HepG2 (cell line): Measurements from ENCODE around the gene APOA1. TPM values are rescaled to one million over a fixed set of nuclear protein-coding genes. Genes with fewer than 3 reads are reported as not detected.
A peak's percentile ranks its signal among the peaks of the same experiment; 100 is the strongest.

ENCODE experiments used
- BCLAF1 ChIP-seq: fragments of 450-650 bp; IDR thresholded peaks from 2 replicates; pipeline ENCODE4 v1.6.1; 2017; ENCODE audit warnings: mild to moderate bottlenecking
- BRCA1 ChIP-seq: sonication (generic); formaldehyde crosslinking; IDR thresholded peaks from 2 replicates; pipeline ENCODE4 v1.4.0; 2020; ENCODE audit warnings: missing genetic modification reagents
- CC2D1A ChIP-seq: sonication (generic); formaldehyde crosslinking; IDR thresholded peaks from 2 replicates; pipeline ENCODE4 v1.8.1; 2023; ENCODE audit warnings: mild to moderate bottlenecking, missing genetic modification reagents
- CHD4 ChIP-seq: fragments of 200-600 bp; sonication (generic); IDR thresholded peaks from 2 replicates; pipeline ENCODE4 v1.7.0; 2017; ENCODE audit warnings: mild to moderate bottlenecking, low read length, borderline replicate concordance
- HOXD1 ChIP-seq: sonication (generic); formaldehyde crosslinking; IDR thresholded peaks from 2 replicates; pipeline ENCODE4 v1.5.0; 2020; ENCODE audit warnings: missing genetic modification reagents
- IRF2 ChIP-seq: IDR thresholded peaks from 2 replicates; pipeline ENCODE4 v1.6.1; 2018; ENCODE audit warnings: missing genetic modification reagents, missing compliant biosample characterization
- MATR3 ChIP-seq: sonication (generic); formaldehyde crosslinking; IDR thresholded peaks from 2 replicates; pipeline ENCODE4 v1.4.0; 2020; ENCODE audit warnings: missing genetic modification reagents
- MLLT10 ChIP-seq: sonication (generic); formaldehyde crosslinking; IDR thresholded peaks from 2 replicates; pipeline ENCODE4 v1.4.0; 2020; ENCODE audit warnings: missing genetic modification reagents
- MYC ChIP-seq: sonication (generic); formaldehyde crosslinking; IDR thresholded peaks from 2 replicates; pipeline ENCODE4 v1.9.0; 2021; ENCODE audit warnings: missing genetic modification reagents, borderline replicate concordance
- POLR2A ChIP-seq, 2 experiments: IDR thresholded peaks; 2 replicates each; pipeline ENCODE4 v1.6.1; 2011; ENCODE audit warnings: low read depth in 2 of 2, low read length in 2 of 2, mild to moderate bottlenecking in 1 of 2, moderate library complexity in 1 of 2; ENCODE audit not compliant: insufficient read depth in 1 of 2
- SIX1 ChIP-seq: sonication (generic); formaldehyde crosslinking; IDR thresholded peaks from 2 replicates; pipeline ENCODE4 v1.4.0; 2020; ENCODE audit warnings: missing genetic modification reagents, borderline replicate concordance
- SKI ChIP-seq: fragments of 450-650 bp; IDR thresholded peaks from one replicate; pipeline ENCODE4 v1.6.1; 2018; ENCODE audit warnings: mild to moderate bottlenecking; ENCODE audit not compliant: partially characterized antibody
- SYNCRIP ChIP-seq: fragments of 200-400 bp; formaldehyde crosslinking; IDR thresholded peaks from 2 replicates; pipeline ENCODE4 v1.6.1; 2018; ENCODE audit warnings: mild to moderate bottlenecking, low read depth, low read length; ENCODE audit not compliant: insufficient read depth
- ZNF263 ChIP-seq: sonication (generic); formaldehyde crosslinking; IDR thresholded peaks from 2 replicates; pipeline ENCODE4 v1.4.0; 2020; ENCODE audit warnings: missing genetic modification reagents
- ZNF343 ChIP-seq: sonication (generic); formaldehyde crosslinking; IDR thresholded peaks from 2 replicates; pipeline ENCODE4 v1.4.0; 2020; ENCODE audit warnings: mild to moderate bottlenecking, missing genetic modification reagents
- ZNF674 ChIP-seq: sonication (generic); formaldehyde crosslinking; IDR thresholded peaks from 2 replicates; pipeline ENCODE4 v1.5.0; 2020; ENCODE audit warnings: low read depth, mild to moderate bottlenecking, missing genetic modification reagents
- ZNF710 ChIP-seq: sonication (generic); formaldehyde crosslinking; IDR thresholded peaks from 2 replicates; pipeline ENCODE4 v1.5.0; 2020; ENCODE audit warnings: mild to moderate bottlenecking, missing genetic modification reagents, borderline replicate concordance
- polyA plus RNA-seq, 8 experiments: library from polyadenylated mRNA; depleted of rRNA in 3 of 8; stranded (reverse) in 7 of 8; unstranded in 1 of 8; fragments of >200 nt; fragmentation: Illumina TruSeq in 4 of 8; extraction: Trizol in 4 of 8; gene quantifications; 2 replicates each; pipeline versions ENCODE4 v1.2.1 to v1.2.3, GENCODE V29; 2011 to 2016; ENCODE audit warnings: low read depth in 4 of 8, missing spikeins in 1 of 8, mixed read lengths in 1 of 8; ENCODE audit not compliant: insufficient read depth in 1 of 8
- total RNA-seq, 5 experiments: library from RNA; depleted of rRNA; stranded (reverse); fragments of >200 nt; fragmentation: Illumina TruSeq; extraction: Trizol; gene quantifications; 2 replicates each; pipeline ENCODE4 v1.2.3, GENCODE V29; 2016; ENCODE audit warnings: low read depth in 1 of 5
- TF ChIP-seq, protein P1 (sequence below): sonication (generic); formaldehyde crosslinking; IDR thresholded peaks from 2 replicates; pipeline ENCODE4 v1.5.1; 2020; ENCODE audit warnings: missing genetic modification reagents, mild to moderate bottlenecking, borderline replicate concordance
- TF ChIP-seq, protein P2 (sequence below): IDR thresholded peaks from 2 replicates; pipeline ENCODE4 v1.6.1; 2016; ENCODE audit warnings: mild to moderate bottlenecking
- TF ChIP-seq, protein P3 (sequence below): sonication (generic); formaldehyde crosslinking; IDR thresholded peaks from 2 replicates; pipeline ENCODE4 v1.8.1; 2023; ENCODE audit warnings: mild to moderate bottlenecking, moderate library complexity, missing genetic modification reagents

The APOA1 gene
- total and polyA plus RNA-seq, 2 of the 13 experiments (the other 11 are each of a cell fraction or from before 2014, with no cell fraction given): 1,973 to 5,485 TPM

DNA sequence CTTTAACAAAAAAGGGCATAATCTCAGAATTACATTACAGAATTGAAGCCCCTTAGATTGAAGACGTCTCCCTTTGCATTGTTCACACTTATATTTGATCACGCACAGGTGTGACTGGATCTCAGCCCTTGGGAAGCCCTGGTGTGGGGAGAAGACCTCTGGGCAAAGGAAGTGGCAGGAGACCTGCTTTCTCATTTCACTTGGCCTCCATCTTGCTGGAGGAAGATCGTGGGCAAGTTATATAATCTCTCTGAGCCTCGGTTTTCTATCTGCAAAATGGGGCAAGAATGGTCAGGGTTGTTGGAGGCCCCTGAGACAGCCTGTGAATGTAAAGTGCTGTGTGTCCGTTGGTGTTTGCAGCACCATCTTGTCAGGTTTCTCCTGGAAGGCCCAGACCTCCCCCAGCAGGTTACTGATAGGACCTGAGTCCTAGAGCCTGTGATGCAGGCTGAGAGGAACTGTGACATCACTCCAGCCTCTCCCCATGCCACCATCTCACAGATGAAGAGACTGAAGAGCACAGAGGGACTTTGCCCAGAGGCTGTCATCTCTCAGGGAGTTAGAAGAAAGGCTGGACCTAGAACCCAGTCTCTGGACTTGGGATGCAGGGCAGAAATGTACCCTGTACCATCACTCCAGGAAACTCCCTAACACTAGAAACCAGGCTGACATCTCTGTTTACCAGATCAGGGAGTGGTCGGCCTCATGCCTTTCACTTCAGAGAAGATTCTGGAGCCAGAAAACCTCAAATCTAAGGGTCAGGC is 1.1 kb upstream of the APOA1 start (continued):
- TF ChIP-seq MYC (CRISPR knock-in tag) (no peak; the same call in 1 of the 2 replicates), SKI (no peak), MLLT10 (CRISPR knock-in tag) (no peak), BCLAF1 (no peak), POLR2A (IDR thresholded peaks at IDR 0.05; ENCODE audit: insufficient read depth in 1 of 2, low read depth in 2 of 2, low read length in 2 of 2) (no peak), IRF2 (CRISPR knock-in tag) (no peak), ZNF343 (CRISPR knock-in tag) (no peak), ZNF710 (no peak), SIX1 (CRISPR knock-in tag) (0 out of 2 replicates have a peak, but pooled peaks have one; percentile 20), ZNF674 (CRISPR knock-in tag) (no peak), MATR3 (CRISPR knock-in tag) (no peak), SYNCRIP (no peak), ZNF263 (peak; percentile 55), CC2D1A (no peak), CHD4 (peak; percentile 66; the same call in 1 of the 2 replicates), HOXD1 (CRISPR knock-in tag) (no peak), BRCA1 (CRISPR knock-in tag) (no peak)
- TF ChIP-seq, protein P1, sequence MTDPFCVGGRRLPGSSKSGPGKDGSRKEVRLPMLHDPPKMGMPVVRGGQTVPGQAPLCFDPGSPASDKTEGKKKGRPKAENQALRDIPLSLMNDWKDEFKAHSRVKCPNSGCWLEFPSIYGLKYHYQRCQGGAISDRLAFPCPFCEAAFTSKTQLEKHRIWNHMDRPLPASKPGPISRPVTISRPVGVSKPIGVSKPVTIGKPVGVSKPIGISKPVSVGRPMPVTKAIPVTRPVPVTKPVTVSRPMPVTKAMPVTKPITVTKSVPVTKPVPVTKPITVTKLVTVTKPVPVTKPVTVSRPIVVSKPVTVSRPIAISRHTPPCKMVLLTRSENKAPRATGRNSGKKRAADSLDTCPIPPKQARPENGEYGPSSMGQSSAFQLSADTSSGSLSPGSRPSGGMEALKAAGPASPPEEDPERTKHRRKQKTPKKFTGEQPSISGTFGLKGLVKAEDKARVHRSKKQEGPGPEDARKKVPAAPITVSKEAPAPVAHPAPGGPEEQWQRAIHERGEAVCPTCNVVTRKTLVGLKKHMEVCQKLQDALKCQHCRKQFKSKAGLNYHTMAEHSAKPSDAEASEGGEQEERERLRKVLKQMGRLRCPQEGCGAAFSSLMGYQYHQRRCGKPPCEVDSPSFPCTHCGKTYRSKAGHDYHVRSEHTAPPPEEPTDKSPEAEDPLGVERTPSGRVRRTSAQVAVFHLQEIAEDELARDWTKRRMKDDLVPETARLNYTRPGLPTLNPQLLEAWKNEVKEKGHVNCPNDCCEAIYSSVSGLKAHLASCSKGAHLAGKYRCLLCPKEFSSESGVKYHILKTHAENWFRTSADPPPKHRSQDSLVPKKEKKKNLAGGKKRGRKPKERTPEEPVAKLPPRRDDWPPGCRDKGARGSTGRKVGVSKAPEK: no peak
- TF ChIP-seq, protein P2, sequence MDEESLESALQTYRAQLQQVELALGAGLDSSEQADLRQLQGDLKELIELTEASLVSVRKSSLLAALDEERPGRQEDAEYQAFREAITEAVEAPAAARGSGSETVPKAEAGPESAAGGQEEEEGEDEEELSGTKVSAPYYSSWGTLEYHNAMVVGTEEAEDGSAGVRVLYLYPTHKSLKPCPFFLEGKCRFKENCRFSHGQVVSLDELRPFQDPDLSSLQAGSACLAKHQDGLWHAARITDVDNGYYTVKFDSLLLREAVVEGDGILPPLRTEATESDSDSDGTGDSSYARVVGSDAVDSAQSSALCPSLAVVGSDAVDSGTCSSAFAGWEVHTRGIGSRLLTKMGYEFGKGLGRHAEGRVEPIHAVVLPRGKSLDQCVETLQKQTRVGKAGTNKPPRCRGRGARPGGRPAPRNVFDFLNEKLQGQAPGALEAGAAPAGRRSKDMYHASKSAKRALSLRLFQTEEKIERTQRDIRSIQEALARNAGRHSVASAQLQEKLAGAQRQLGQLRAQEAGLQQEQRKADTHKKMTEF (CRISPR knock-in tag): peak; percentile 41; the same call in 1 of the 2 replicates
- TF ChIP-seq, protein P3, sequence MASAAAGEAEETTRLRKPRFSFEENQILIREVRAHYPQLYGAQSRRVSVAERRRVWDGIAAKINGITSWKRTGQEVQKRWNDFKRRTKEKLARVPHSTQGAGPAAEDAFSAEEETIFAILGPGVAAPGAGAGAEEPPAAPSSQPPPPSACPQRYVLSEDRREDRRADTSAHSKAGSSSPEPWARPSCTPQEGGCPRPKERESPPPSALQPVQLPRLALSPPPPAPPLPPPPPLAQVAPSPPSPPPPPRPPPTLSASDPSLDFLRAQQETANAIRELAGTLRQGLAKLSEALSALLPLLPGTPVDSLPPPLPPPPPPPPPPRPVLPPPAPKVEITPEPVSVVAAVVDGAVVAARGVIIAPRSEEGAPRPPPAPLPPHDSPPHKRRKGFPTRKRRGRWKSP (CRISPR knock-in tag): 0 out of 2 replicates have a peak, but pooled peaks have one; percentile 31
